HepG2 (cell line): Measurements from ENCODE around the gene GLI3.

Experiments used
- ATF7-NPFF ChIP-seq: sonication (generic); formaldehyde crosslinking; IDR thresholded peaks from 2 replicates; pipeline ENCODE4 v1.8.1; 2023; ENCODE audit warnings: mild to moderate bottlenecking, low read depth, missing genetic modification reagents, moderate library complexity
- NCOA1 ChIP-seq: sonication (generic); formaldehyde crosslinking; IDR thresholded peaks from 2 replicates; pipeline ENCODE4 v1.9.0; 2021; ENCODE audit warnings: missing genetic modification reagents
- NFIC ChIP-seq: IDR thresholded peaks from 2 replicates; pipeline ENCODE4 v1.6.1; 2012; ENCODE audit warnings: mild to moderate bottlenecking, low read length, inconsistent platforms
- PBX2 ChIP-seq: IDR thresholded peaks from 2 replicates; pipeline ENCODE4 v1.6.1; 2016; ENCODE audit warnings: control low read depth
- POLR2AphosphoS5 ChIP-seq: IDR thresholded peaks from 2 replicates; pipeline ENCODE4 v1.6.1; 2012; ENCODE audit warnings: low read depth, low read length
- ZBTB37 ChIP-seq: sonication (generic); formaldehyde crosslinking; IDR thresholded peaks from 2 replicates; pipeline ENCODE4 v1.4.0; 2020; ENCODE audit warnings: mild to moderate bottlenecking, missing genetic modification reagents
- ZNF282 ChIP-seq: fragments of 450-650 bp; IDR thresholded peaks from 2 replicates; pipeline ENCODE4 v1.6.1; 2018; ENCODE audit not compliant: partially characterized antibody
- TF ChIP-seq, protein P1 (sequence below): sonication (generic); formaldehyde crosslinking; IDR thresholded peaks from 2 replicates; pipeline ENCODE4 v1.4.0; 2020; ENCODE audit warnings: missing genetic modification reagents
- TF ChIP-seq, protein P2 (sequence below): sonication (generic); formaldehyde crosslinking; IDR thresholded peaks from 2 replicates; pipeline ENCODE4 v1.5.0; 2020; ENCODE audit warnings: mild to moderate bottlenecking, missing genetic modification reagents, moderate library complexity

DNA sequence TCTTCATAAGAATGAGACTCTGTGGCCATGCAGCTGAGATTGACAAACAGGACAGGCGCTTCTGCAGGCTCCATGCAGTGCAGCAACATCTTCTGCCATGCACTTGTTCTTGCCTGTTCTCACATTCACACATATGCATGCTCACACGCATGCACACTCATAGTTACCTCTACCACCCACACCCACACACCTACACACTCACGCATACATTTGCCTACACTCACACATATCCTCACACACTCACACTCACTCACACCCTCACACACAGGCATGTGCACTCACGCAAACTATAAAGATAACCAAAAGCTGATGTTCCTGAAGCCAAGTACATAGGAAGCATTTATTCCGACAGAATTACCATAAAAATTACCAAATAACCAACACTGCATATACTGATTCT, 15.7 kb downstream of the GLI3 start:
- no peak for TF ChIP-seq PBX2 (CRISPR knock-in tag)
- TF ChIP-seq NFIC = no peak
- TF ChIP-seq NCOA1 (CRISPR knock-in tag) = no peak
- TF ChIP-seq, protein P1, sequence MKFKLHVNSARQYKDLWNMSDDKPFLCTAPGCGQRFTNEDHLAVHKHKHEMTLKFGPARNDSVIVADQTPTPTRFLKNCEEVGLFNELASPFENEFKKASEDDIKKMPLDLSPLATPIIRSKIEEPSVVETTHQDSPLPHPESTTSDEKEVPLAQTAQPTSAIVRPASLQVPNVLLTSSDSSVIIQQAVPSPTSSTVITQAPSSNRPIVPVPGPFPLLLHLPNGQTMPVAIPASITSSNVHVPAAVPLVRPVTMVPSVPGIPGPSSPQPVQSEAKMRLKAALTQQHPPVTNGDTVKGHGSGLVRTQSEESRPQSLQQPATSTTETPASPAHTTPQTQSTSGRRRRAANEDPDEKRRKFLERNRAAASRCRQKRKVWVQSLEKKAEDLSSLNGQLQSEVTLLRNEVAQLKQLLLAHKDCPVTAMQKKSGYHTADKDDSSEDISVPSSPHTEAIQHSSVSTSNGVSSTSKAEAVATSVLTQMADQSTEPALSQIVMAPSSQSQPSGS (CRISPR knock-in tag) = no peak
- TF ChIP-seq POLR2AphosphoS5 = no peak
- no peak for TF ChIP-seq ZNF282
- no peak for TF ChIP-seq ATF7-NPFF (CRISPR knock-in tag)
- no peak for TF ChIP-seq ZBTB37 (CRISPR knock-in tag)
- TF ChIP-seq, protein P2, sequence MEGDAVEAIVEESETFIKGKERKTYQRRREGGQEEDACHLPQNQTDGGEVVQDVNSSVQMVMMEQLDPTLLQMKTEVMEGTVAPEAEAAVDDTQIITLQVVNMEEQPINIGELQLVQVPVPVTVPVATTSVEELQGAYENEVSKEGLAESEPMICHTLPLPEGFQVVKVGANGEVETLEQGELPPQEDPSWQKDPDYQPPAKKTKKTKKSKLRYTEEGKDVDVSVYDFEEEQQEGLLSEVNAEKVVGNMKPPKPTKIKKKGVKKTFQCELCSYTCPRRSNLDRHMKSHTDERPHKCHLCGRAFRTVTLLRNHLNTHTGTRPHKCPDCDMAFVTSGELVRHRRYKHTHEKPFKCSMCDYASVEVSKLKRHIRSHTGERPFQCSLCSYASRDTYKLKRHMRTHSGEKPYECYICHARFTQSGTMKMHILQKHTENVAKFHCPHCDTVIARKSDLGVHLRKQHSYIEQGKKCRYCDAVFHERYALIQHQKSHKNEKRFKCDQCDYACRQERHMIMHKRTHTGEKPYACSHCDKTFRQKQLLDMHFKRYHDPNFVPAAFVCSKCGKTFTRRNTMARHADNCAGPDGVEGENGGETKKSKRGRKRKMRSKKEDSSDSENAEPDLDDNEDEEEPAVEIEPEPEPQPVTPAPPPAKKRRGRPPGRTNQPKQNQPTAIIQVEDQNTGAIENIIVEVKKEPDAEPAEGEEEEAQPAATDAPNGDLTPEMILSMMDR = no peak
